GM10266 (cell line): ENCODE results near the gene MTA1.

Experiments
- DNase-seq: peaks from one replicate; pipeline ENCODE4 v3.0.0; 2012; ENCODE audit errors: extremely low spot score
- TF ChIP-seq, protein P1 (sequence below): IDR thresholded peaks from 2 replicates; pipeline ENCODE4 v1.5.1; 2012; ENCODE audit warnings: mild to moderate bottlenecking, low read depth; ENCODE audit not compliant: control insufficient read depth, insufficient read depth; ENCODE audit errors: missing control alignments

Gene MTA1

DNA sequence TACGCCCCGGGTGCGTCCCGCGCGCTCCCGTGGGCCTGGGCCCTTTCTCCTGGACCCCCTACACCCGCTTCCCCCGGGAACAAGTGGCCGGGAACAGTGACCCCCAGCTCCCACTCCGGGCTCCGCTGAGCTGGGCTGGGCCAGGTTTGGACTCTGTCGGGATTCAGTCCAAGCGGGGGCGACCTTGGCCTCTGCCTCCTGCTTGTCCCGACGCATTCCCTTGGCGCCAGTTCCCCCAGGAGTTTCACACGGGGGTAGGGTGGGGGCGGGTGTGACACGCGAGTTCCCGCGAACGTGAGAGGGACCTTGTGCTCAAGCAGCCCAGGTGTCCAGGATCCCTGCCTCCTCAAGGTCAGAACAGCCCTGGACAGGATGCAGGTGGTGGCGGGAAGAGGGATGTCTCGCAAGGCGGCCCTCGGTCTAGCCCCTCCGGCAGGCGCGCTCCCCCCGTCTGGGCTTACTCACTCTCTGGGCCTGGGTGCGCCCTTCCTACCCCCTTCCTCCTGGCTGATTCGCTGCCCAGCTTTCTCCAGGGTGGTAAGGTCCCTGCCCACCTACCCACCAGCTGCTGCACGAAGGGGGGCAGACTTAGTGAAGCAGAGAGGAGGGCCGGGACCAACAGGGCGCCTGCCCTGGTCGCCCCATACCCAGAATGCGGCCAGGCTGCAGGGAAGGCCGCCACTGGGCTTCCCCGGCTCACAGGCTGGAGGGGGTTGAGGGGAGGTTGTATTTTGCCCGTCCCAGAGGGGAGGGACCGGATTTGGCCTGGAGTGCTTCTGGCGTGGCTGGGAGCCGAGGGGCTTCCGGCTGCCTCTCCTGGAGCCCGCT is 55.9 kb downstream of the MTA1 start:
- DNase-seq: no peak

DNA sequence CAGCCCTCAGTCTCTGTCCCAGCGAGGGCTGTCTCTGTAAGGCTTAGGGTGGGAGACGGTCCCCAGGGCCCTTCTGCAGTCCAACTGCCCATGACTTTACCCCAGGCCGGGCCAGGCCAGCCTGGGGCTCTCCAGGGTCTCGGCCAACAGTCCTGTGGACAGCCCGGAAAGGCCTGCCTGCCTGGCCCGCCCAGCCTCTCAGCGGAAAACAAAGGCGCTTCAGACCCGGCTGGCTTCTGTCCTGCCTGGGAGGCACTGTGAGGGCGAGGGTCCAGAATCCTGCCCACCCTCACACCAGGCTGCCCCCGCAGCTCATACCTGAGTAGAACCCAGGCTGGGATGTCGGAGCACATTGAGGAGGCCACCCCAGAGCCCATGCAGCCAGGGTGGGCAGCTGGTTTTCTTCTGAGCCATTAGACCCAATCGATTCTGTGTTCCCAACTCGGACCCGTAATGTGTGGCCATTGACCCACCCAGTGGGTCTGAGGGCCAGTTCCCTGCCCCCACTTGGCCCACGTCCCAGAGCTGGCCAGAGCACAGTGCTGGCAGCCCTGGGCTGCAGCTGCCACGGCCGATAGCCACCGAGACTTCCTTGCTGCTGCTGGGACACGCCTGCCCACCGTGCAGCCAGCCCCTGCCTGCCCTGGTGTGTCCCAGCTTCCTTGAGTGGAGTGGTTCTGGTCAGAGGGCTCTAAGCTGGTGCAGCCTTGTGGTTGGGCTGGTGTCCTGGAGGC is 56.6 kb downstream of the MTA1 start:
- TF ChIP-seq, protein P1, sequence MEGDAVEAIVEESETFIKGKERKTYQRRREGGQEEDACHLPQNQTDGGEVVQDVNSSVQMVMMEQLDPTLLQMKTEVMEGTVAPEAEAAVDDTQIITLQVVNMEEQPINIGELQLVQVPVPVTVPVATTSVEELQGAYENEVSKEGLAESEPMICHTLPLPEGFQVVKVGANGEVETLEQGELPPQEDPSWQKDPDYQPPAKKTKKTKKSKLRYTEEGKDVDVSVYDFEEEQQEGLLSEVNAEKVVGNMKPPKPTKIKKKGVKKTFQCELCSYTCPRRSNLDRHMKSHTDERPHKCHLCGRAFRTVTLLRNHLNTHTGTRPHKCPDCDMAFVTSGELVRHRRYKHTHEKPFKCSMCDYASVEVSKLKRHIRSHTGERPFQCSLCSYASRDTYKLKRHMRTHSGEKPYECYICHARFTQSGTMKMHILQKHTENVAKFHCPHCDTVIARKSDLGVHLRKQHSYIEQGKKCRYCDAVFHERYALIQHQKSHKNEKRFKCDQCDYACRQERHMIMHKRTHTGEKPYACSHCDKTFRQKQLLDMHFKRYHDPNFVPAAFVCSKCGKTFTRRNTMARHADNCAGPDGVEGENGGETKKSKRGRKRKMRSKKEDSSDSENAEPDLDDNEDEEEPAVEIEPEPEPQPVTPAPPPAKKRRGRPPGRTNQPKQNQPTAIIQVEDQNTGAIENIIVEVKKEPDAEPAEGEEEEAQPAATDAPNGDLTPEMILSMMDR: no peak
- no peak for DNase-seq

More for the DNA sequence above, 55.9 kb downstream of the MTA1 start:
- TF ChIP-seq, protein P1: no peak

DNA sequence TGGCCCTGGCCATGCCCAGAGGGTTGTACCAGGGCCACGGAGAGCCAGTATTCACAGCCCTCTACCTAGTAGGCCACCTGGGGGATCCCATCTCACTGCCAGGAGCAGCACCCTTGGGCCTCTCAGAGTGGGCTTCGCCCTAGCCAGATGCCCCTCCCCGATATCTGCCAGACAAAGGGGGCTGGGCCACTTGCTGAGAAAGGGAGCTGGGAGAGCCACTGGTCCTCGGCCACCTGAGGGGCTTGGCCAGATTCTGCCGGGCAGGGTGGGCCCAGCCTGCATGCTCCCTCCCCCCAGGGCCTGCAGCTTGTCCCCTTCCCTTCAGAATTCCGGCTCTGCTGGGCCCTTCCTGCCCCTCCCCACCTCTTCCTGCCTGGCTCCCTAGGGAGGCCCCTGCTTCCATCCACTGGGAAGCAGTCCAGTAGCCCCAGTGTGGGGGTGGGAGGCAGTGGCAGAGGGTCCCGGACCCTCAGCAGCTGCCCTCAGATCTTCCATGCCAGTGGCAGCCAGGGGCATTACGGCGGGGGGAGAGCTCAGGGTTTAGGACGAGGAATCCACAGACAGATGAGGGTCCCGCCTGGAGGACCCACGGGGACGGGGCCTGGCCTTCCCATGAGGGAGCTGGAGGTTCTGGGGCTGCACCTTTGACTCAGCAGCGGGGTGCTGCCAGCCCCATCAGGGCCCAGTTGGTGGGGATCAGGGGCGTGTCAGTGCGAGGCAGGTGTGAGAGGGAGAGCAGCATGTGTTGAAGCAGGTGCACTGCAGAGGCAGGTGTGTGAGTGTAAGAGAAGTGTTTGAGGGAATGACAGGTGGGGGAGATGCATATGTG is 57.4 kb downstream of the MTA1 start:
- TF ChIP-seq, protein P1: no peak
- DNase-seq: no peak

DNA sequence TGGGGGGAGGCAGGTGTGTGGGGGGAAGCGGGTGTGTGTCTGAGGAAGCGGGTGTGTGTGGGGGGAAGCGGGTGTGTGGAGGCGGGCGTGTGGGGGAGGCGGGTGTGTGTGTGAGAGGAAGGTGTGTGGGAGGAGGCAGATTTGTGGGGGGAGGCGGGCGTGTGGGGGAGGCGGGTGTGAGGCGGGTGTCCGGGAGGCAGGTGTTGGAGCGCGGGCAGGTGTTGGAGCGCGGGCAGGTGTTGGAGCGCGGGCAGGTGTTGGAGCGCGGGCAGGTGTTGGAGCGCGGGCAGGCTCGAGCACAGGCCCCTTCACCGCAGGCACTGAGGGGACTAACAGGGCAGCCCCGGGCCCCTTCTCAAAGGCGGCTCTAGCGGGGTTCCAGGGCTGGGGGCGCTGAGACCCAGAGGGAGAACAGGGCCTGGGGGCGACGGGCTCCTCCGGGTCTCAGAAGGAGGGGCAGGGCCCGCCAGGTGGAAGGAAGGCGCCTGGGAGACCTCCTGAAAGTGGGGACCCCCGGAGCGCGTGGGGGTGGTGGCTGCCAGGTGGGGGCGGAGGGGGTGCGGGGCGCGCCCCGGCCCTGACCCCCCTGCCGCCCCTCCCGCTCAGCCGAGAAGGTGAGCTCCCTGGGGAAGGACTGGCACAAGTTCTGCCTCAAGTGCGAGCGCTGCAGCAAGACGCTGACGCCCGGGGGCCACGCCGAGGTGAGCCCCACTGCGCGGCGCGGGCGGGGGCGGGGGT is 58.2 kb downstream of the MTA1 start:
- TF ChIP-seq, protein P1: no peak
- DNase-seq: no peak

DNA sequence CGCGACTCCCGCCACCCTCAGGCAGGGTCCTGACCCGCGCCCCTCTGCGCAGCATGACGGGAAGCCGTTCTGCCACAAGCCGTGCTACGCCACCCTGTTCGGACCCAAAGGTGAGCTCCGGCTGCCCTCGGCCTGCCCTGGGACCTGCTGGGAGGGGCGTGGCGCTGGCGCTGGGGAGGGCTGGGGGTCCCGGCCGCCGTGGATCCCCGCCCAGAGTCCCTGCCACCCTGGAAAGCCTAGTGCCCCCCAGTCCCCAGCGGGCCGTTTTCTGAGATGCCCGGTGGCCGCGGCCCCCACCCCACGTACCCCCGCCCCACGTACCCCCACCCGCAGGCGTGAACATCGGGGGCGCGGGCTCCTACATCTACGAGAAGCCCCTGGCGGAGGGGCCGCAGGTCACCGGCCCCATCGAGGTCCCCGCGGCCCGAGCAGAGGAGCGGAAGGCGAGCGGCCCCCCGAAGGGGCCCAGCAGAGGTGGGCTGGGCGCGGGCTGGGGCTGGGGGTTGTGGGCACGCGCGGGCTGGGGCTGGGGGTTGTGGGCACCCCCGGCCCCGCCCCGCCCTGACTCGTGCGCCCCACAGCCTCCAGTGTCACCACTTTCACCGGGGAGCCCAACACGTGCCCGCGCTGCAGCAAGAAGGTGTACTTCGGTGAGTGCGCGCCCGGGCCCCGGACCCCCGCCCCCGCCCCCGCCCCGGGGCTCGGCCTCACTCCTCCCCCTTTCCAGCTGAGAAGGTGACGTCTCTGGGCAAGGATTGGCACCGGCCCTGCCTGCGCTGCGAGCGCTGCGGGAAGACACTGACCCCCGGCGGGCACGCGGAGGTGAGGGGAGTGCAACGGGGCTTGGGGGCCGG is 59.0 kb downstream of the MTA1 start:
- DNase-seq: no peak
- TF ChIP-seq, protein P1: no peak
